PC-3 (cell line): ENCODE measurements around the gene SPATA20. TPM values are rescaled to one million over a fixed set of nuclear protein-coding genes. Genes with fewer than 3 reads are reported as not detected.

Experiments
- ATAC-seq: fragments of 200-7000 bp; cut with Tn5 transposase; 2 replicates; pipeline ENCODE4 v1.9.1; 2020; ENCODE audit warnings: mild to moderate bottlenecking, moderate library complexity
- BruUV-seq: library from RNA; stranded (reverse); fragments of 400-500 nt; replicated peaks from 2 replicates; lab custom pipeline; 2021; lab: Mats Ljungman, UMichigan
- CTCF ChIA-PET: fragments of 300-600 bp; sonication (Branson Sonifier 250); formaldehyde crosslinking; loops from one replicate; lab custom pipeline; 2022; ENCODE audit warnings: antibody characterized with exemption; lab: Charles Lee
- POLR2A ChIA-PET: fragments of 300-600 bp; sonication (Branson Sonifier 250); formaldehyde crosslinking; loops from one replicate; lab custom pipeline; 2022; ENCODE audit warnings: antibody characterized with exemption; ENCODE audit not compliant: unreplicated experiment; lab: Charles Lee
- DNase-seq: peaks from one replicate; pipeline ENCODE4 v3.0.0-alpha.2; 2015
- H2AFZ ChIP-seq: fragments of 300-600 bp; sonication (generic); 2 replicates; pipeline ENCODE4 v1.6.0; 2016; ENCODE audit warnings: antibody characterized with exemption, low read length
- H3F3A ChIP-seq: fragments of 300-600 bp; sonication (generic); one replicate; pipeline ENCODE4 v1.6.0; 2017; ENCODE audit warnings: antibody characterized with exemption, low read length, control low read depth, mild to moderate bottlenecking; ENCODE audit not compliant: unreplicated experiment
- H3K27ac ChIP-seq: fragments of 300-600 bp; sonication (generic); 2 replicates; pipeline ENCODE4 v1.5.1; 2016; ENCODE audit warnings: mild to moderate bottlenecking, low read length
- H3K27me3 ChIP-seq: fragments of 300-600 bp; sonication (generic); 2 replicates; pipeline ENCODE4 v1.6.1; 2016; ENCODE audit warnings: low read length, mixed read lengths
- H3K36me3 ChIP-seq: fragments of 300-600 bp; sonication (generic); 2 replicates; pipeline ENCODE4 v1.6.1; 2016; ENCODE audit warnings: low read depth, mixed run types, low read length, mixed read lengths
- H3K4me1 ChIP-seq: fragments of 300-600 bp; sonication (generic); 2 replicates; pipeline ENCODE4 v1.5.1; 2016; ENCODE audit warnings: low read length; ENCODE audit not compliant: insufficient read depth
- H3K4me2 ChIP-seq: fragments of 300-600 bp; sonication (generic); 2 replicates; pipeline ENCODE4 v1.6.0; 2016; ENCODE audit warnings: low read length
- H3K4me3 ChIP-seq: fragments of 300-600 bp; sonication (generic); 2 replicates; pipeline ENCODE4 v1.5.1; 2016; ENCODE audit warnings: mild to moderate bottlenecking, low read length, mixed read lengths
- H3K79me2 ChIP-seq: fragments of 300-600 bp; sonication (generic); 2 replicates; pipeline ENCODE4 v1.6.1; 2017; ENCODE audit warnings: low read length, mixed read lengths
- H3K9ac ChIP-seq: fragments of 300-600 bp; sonication (generic); 2 replicates; pipeline ENCODE4 v1.6.0; 2016; ENCODE audit warnings: mild to moderate bottlenecking, low read length
- H3K9me2 ChIP-seq: fragments of 300-600 bp; sonication (generic); replicated peaks from 2 replicates; pipeline ENCODE4 v1.6.1; 2016; ENCODE audit warnings: mixed run types, low read length, mixed read lengths
- H3K9me3 ChIP-seq: fragments of 300-600 bp; sonication (generic); 2 replicates; pipeline ENCODE4 v1.6.1; 2016; ENCODE audit warnings: low read length, mixed read lengths
- H4K20me1 ChIP-seq: fragments of 300-600 bp; sonication (generic); 2 replicates; pipeline ENCODE4 v1.6.1; 2016; ENCODE audit warnings: low read length, mixed read lengths
- EZH2 ChIP-seq: fragments of 300-600 bp; sonication (generic); IDR thresholded peaks from one replicate; pipeline ENCODE4 v1.6.1; 2017; ENCODE audit warnings: antibody characterized with exemption, mild to moderate bottlenecking, low read length; ENCODE audit not compliant: unreplicated experiment
- EZH2phosphoT487 ChIP-seq: fragments of 300-600 bp; sonication (generic); IDR thresholded peaks from 2 replicates; pipeline ENCODE4 v1.6.1; 2018; ENCODE audit warnings: mild to moderate bottlenecking, antibody characterized with exemption, low read length, borderline replicate concordance
- intact Hi-C: fragments of 100-400 bp; cut with micrococcal nuclease; formaldehyde crosslinking; loops from 2 replicates; pipeline ENCODE4 v1.9.0; 2023
- total RNA-seq: library from RNA; depleted of rRNA; stranded (reverse); fragments of >200 nt; gene quantifications from 2 replicates; pipeline ENCODE4 v1.2.3, GENCODE V29; 2014
- TF ChIP-seq, protein P1 (sequence below): fragments of 300-600 bp; sonication (generic); conservative IDR thresholded peaks from 2 replicates; pipeline ENCODE4 v1.5.1; 2017; ENCODE audit warnings: antibody characterized with exemption, low read depth, mild to moderate bottlenecking, low read length

Gene SPATA20
- total RNA-seq, 1 experiment from 2014 or later = 115 TPM

DNA sequence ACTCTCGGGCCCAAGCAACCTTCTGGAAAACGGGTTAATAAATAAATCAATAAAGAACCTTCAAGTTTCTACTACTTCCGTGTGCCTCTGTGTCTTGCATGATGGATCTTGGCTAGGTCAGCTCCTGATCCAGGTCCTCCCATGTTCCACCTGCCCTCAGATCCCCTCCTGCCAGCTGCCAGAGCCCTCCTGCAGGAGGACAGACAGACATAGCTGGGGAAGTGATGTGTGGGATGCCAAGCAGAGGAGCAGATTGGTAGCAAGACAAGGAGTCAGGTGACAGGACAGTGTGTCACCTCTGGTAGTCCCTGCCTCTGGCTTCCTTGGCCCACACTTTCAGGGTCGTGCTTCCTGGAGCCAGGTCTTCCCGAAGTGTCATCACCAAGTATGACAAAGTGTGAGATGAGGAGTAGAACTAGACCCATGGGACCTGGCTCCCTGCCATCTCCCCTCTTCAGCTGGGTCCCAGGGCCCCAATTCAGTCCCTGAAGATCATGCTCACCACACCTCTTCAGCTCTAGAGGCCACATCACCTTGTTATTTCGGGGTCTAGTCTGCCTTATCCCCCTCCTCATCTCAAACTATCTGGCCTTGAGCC lies 15.4 kb upstream of the SPATA20 start:
- no peak overlapping the region for H3K27ac ChIP-seq
- H3F3A ChIP-seq = no peaks in the 10 kb centered on the region
- POLR2A ChIA-PET = no interaction called here
- no peak overlapping the region for H3K9ac ChIP-seq
- 0 out of 2 replicates have a peak overlapping the region, but pooled peaks have one; percentile 75 for H2AFZ ChIP-seq
- CTCF ChIA-PET = no interaction called here
- H4K20me1 ChIP-seq = no peaks in the 10 kb centered on the region
- no peaks in the 10 kb centered on the region for H3K9me3 ChIP-seq
- peaks cover 34% of the 10 kb centered on the region for H3K79me2 ChIP-seq
- TF ChIP-seq EZH2phosphoT487 = no peak
- TF ChIP-seq, protein P1, sequence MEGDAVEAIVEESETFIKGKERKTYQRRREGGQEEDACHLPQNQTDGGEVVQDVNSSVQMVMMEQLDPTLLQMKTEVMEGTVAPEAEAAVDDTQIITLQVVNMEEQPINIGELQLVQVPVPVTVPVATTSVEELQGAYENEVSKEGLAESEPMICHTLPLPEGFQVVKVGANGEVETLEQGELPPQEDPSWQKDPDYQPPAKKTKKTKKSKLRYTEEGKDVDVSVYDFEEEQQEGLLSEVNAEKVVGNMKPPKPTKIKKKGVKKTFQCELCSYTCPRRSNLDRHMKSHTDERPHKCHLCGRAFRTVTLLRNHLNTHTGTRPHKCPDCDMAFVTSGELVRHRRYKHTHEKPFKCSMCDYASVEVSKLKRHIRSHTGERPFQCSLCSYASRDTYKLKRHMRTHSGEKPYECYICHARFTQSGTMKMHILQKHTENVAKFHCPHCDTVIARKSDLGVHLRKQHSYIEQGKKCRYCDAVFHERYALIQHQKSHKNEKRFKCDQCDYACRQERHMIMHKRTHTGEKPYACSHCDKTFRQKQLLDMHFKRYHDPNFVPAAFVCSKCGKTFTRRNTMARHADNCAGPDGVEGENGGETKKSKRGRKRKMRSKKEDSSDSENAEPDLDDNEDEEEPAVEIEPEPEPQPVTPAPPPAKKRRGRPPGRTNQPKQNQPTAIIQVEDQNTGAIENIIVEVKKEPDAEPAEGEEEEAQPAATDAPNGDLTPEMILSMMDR = no peak
- no peak for TF ChIP-seq EZH2
- H3K36me3 ChIP-seq = peaks cover 4% of the 10 kb centered on the region; the same call in 1 of the 2 replicates
- no peaks in the 10 kb centered on the region for H3K27me3 ChIP-seq
- peaks cover 33% of the 10 kb centered on the region for H3K4me1 ChIP-seq
- no TSS peak for BruUV-seq
- no peak overlapping the region for H3K4me3 ChIP-seq
- intact Hi-C loops = loop anchor here (2.0 kb wide), 1 partner anchor 49 kb away; no protein-coding TSS in a partner anchor
- DNase-seq (no peak), ATAC-seq (no peak)
- H3K4me2 ChIP-seq = peak overlapping the region; percentile 95
- H3K9me2 ChIP-seq = no peaks in the 10 kb centered on the region

DNA sequence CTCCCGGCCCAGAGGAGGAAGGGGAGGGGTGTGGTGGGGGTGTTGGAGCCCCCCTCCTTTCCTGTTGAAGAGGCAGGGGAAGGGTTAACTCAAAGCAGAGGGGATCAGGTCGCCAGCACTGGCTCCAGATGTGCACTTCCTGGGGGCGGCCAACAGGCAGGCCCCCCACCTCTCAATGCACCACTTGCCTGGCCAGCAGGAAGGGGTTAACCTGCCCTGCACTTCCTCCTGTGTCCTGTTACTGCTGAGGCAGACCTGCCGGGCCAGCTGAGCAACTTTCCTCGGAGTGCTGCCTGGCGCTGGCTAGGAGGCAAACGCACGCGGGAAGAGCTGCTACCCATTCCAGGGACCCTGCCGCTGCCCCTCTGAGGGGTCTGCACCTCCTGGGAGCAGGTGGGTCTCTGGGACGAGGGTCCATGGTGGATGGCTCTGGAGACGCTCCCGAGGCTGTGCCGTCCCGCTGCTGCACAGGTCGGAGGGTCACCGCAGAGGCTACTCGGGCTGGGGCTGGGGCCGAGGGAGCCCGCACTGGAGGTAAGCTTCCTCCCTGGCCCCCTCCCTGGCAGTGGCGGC lies 14.4 kb upstream of the SPATA20 start, which contains the start of gene EPN3:
TSS of gene EPN3 (plus strand) at position 284 of the 573 bp plus-strand sequence. CDS start 3,822 bp downstream, outside the sequence.
- Histone ChIP-seq H3K4me1 (peaks cover 33% of the 10 kb centered on the region), H3K27me3 (no peaks in the 10 kb centered on the region), H3K36me3 (peaks cover 11% of the 10 kb centered on the region; the same call in 1 of the 2 replicates), H3K9me3 (no peaks in the 10 kb centered on the region), H3K9me2 (no peaks in the 10 kb centered on the region), H3K27ac (peak within 1 kb of the TSS; percentile 76), H3K9ac (peak within 1 kb of the TSS; percentile 66), H2AFZ (peak within 1 kb of the TSS; percentile 75), H3K4me3 (peak within 1 kb of the TSS; percentile 78), H4K20me1 (no peaks in the 10 kb centered on the region), H3K4me2 (peak within 1 kb of the TSS; percentile 95), H3K79me2 (peaks cover 35% of the 10 kb centered on the region), H3F3A (no peaks in the 10 kb centered on the region)
- peak; percentile 86 for DNase-seq
- intact Hi-C loops = loop anchor here (2.0 kb wide), 1 partner anchor 50 kb away; no protein-coding TSS in a partner anchor
- ChIA-PET POLR2A (interaction anchor here (0.5 kb wide), 1 partner anchor 32 kb away, joined by 3 read pairs; no protein-coding TSS in a partner anchor), CTCF (interaction anchor here (1.4 kb wide), 1 partner anchor 31 kb away, joined by 3 read pairs; no protein-coding TSS in a partner anchor)
- BruUV-seq = no TSS peak
- TF ChIP-seq, protein P1 = no peak
- TF ChIP-seq EZH2phosphoT487 (no peak), EZH2 (no peak)
- peak; percentile 53 for ATAC-seq
